ENCODE results near the gene SRI.

SRI gene

DNA sequence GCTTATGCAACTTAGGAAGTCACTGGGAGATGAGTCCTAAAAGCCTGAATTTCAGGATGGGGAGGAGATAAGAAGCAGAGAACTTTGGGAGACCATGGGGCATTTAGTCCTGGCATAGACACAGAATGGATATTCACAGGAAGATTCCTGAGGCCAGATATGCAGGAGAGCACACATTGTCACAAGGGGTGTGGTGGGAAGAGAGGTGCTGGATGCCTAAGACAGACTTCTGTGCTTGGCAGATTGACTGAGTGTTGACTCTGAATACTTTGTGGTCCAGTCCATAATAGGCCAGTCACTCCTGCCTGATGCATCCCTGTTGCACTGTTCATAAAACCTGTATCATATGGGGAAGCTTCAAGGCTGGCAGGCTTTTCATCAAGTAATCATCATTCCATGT is 18.5 kb downstream of the SRI start:
- H3K4me3 ChIP-seq (ENCODE audit: low read depth, low read length) = no peak overlapping the region
- ChIA-PET CTCF (no interaction called here), POLR2A (no interaction called here)
- TF ChIP-seq, protein P1, sequence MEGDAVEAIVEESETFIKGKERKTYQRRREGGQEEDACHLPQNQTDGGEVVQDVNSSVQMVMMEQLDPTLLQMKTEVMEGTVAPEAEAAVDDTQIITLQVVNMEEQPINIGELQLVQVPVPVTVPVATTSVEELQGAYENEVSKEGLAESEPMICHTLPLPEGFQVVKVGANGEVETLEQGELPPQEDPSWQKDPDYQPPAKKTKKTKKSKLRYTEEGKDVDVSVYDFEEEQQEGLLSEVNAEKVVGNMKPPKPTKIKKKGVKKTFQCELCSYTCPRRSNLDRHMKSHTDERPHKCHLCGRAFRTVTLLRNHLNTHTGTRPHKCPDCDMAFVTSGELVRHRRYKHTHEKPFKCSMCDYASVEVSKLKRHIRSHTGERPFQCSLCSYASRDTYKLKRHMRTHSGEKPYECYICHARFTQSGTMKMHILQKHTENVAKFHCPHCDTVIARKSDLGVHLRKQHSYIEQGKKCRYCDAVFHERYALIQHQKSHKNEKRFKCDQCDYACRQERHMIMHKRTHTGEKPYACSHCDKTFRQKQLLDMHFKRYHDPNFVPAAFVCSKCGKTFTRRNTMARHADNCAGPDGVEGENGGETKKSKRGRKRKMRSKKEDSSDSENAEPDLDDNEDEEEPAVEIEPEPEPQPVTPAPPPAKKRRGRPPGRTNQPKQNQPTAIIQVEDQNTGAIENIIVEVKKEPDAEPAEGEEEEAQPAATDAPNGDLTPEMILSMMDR (IDR thresholded peaks at IDR 0.05; ENCODE audit: insufficient read depth, low read length, missing control alignments) = no peak
- DNase-seq (ENCODE audit: low read depth, low spot score) = no peak

DNA sequence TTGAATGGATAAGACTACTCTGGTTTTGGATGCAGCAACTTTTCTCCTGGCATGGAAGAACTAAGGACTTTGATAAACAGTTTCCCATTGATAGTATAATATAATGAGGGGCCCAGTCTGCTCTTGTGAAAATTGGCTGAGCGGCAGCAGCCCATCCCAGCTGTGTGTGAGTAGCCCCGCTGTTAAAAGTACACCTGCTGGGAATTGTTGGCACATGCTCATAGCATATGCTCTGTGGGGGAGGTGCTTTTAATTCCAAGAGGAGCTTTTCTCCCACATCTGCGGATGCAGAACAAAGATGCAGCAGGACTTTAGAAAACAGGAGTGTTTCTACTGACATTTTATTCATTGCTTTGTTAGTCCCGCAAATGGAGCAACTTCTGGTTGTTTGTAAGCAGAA is 19.0 kb downstream of the SRI start:
- ChIA-PET POLR2A (no interaction called here), CTCF (no interaction called here)
- H3K4me3 ChIP-seq (ENCODE audit: low read depth, low read length) = no peak overlapping the region
- no peak for DNase-seq (ENCODE audit: low read depth, low spot score)
- TF ChIP-seq, protein P1 (IDR thresholded peaks at IDR 0.05; ENCODE audit: insufficient read depth, low read length, missing control alignments) = no peak

DNA sequence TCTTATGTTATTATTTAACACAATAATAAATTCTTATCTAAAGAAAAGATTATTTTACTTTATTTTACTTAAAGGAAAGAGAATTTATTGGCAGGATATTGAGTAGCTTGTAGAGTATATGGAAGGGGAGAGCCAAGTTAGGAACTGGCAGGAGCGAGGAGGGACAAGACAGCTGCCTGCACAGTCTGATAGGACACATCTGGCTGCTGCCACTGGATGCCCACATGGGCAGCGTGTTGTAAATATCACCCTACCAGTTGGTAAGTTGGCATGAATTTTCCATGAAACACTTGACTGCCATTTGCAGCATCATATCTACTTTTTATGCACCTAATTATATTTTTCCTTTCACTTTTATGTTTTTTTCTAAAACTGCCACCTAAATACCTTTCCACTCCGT is 19.6 kb downstream of the SRI start:
- POLR2A ChIA-PET = no interaction called here
- TF ChIP-seq, protein P1 (IDR thresholded peaks at IDR 0.05; ENCODE audit: insufficient read depth, low read length, missing control alignments) = no peak
- CTCF ChIA-PET = no interaction called here
- no peak for DNase-seq (ENCODE audit: low read depth, low spot score)
- no peak overlapping the region for H3K4me3 ChIP-seq (ENCODE audit: low read depth, low read length)

DNA sequence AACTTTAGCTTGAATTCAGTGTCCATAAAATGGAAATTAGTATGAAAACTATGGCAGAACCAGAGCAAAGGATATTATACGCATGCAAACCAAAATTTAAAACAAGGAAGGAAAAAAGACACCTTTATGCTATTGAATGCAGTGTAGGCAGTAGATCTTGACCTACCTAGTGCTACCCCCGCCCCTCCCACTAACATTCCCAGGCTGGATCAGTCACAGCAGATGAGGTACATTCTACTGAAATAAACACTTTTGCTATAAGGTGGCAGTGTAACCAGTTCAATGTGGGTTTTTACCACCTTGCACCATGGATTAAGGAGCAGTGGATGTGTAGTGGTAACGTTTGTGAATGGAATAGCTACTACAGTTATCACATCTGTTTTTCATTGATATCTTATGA is 27.9 kb downstream of the SRI start:
- POLR2A ChIA-PET = no interaction called here
- no peak for DNase-seq (ENCODE audit: low read depth, low spot score)
- no peak overlapping the region for H3K4me3 ChIP-seq (ENCODE audit: low read depth, low read length)
- CTCF ChIA-PET = interaction anchor here (2.0 kb wide), 1 partner anchor 29 kb away, joined by 5 read pairs; no protein-coding TSS in a partner anchor
- TF ChIP-seq, protein P1 (IDR thresholded peaks at IDR 0.05; ENCODE audit: insufficient read depth, low read length, missing control alignments) = no peak

DNA sequence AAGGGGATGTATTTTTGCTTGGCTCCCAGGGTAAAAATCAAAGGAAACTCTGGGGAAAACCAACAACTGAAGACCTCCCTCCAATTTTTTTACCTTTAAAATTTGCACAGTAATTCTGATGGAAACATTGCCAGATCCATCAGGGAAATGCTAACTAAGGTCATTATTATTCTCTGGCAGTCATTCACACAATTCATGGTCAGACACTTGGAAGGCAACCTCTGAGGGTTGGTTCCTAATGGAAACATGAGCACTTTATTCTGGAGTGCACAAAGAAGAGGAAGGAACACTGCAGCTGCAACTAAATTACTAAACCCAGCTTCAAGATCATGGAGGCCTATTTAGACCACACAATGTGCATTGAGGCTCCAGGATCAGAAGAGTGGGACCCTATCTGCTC is 34.2 kb downstream of the SRI start:
- H3K4me3 ChIP-seq (ENCODE audit: low read depth, low read length) = no peak overlapping the region
- TF ChIP-seq, protein P1 (IDR thresholded peaks at IDR 0.05; ENCODE audit: insufficient read depth, low read length, missing control alignments) = no peak
- no peak for DNase-seq (ENCODE audit: low read depth, low spot score)
- CTCF ChIA-PET = no interaction called here
- POLR2A ChIA-PET = no interaction called here

DNA sequence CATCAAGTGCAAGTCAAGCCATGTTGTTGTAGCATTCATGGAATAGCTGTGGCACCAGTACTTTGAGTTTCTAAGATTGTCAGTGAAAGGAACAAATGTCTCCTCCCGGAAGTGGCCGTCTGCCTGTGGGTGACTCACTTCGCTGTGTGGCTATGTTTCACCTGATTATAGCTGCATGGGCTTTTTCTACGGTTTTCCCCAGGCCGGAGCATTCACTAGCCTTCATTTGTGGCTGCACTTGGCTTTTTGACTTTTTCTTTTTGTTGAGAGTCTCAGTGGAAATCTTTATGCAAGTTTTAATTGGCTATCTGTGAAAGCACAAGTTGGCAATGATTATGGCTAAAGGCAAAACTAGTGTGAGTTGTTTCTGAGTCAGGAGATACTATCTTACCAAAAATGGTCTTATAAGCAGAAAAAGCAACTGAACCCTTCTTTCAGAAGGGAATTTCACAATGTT is 35.0 kb downstream of the SRI start:
- POLR2A ChIA-PET = no interaction called here
- TF ChIP-seq, protein P1 (IDR thresholded peaks at IDR 0.05; ENCODE audit: insufficient read depth, low read length, missing control alignments) = no peak
- no peak overlapping the region for H3K4me3 ChIP-seq (ENCODE audit: low read depth, low read length)
- CTCF ChIA-PET = no interaction called here
- no peak for DNase-seq (ENCODE audit: low read depth, low spot score)
